Stimulated activated CD4-positive, alpha-beta T cell treated with anti-CD3 and anti-CD28 coated beads, Interleukin-15, amount 100 ng/mL, for 1 hour (primary cell): ENCODE measurements around the gene OR6B3.
"Not testable (repeated sequence)": the region's sequence is repeated elsewhere in the genome, so short reads cannot be mapped to it uniquely, and the experiment has no call there.

Experiments
- DNase-seq, 2 donors: peaks; one replicate each; pipeline ENCODE4 v3.0.0-alpha.2; 2020; ENCODE audit warnings: low read depth in 1 of 2, low spot score in 1 of 2

OR6B3 gene

GRCh38 chr2:240044096-240044495, 9.2 kb downstream of the OR6B3 start:
- not testable (repeated sequence) for DNase-seq

GRCh38 chr2:240043279-240043989, 9.9 kb downstream of the OR6B3 start:
- no peak for DNase-seq

GRCh38 chr2:240042740-240043139, 10.6 kb downstream of the OR6B3 start:
- DNase-seq = no peak

DNA sequence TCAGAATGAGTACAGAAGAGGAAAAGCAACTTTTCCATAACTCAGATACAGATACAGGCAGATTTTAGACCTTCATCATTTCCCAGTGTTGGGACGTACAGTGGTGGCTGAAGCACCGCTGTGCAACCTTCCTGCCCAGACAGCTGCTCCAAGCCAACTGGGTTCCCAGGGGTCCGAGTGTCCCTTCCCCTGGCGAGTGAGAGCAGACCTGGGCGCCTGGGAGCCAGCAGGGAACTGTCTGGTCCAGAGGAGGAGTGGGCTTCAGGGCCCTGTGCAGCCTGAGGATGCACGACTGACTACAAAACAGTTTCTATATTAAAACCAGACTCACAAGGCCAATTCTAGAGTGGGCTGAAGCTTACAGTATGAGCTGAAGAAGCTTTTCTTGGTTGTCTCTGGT, 12.0 kb downstream of the OR6B3 start:
- DNase-seq = no peak

- DNase-seq = no peak
Observed at GRCh38 chr2:240037358-240037757, 16.0 kb downstream of the OR6B3 start.

- no peak for DNase-seq
Observed at GRCh38 chr2:240033330-240033678, 20.0 kb downstream of the OR6B3 start.

- no peak for DNase-seq
Observed at GRCh38 chr2:240032406-240033329, 20.7 kb downstream of the OR6B3 start.

DNA sequence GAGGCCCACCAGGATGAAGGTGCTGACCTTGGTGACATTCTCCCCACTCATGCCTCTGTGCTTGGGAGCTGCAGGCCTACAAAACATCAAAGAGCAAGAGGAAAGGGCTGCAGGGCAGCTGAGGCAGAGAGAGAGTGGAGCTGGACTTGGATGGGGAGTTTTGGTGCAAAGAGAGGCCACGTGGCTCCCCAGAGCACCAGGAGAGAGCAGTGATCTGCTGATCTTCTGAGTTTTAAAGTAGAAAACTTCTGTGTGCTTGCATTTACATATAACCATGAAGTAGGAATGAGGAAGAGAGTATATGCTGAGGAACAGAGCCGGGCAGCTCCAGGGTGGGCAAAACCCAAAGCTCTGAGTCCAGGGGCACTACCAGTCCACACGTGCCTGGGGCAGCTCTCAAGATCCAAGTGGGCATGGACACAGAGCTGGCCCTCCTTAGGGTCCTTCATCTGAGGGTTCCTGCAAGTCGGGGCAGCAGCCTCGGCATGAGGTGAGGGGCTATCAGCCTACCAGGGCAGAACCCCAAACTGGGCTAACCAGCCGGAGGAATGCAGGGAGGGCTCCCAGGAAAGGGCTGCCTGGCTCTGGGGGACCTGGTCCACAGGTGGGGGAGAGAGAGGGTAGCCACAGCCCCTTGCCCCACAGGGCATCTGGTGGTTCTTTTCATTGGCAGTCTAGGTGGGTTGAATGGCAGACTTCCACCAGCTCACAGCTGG, 22.8 kb downstream of the OR6B3 start, which contains the start of gene OR6B2:
TSS of gene OR6B2 (minus strand) at position 51 of the 716 bp plus-strand sequence. CDS start at position 51, 0 bp downstream.
- no peak for DNase-seq

GRCh38 chr2:240024766-240025165, 28.6 kb downstream of the OR6B3 start:
- DNase-seq = no peak

GRCh38 chr2:240023792-240024191, 29.5 kb downstream of the OR6B3 start:
- DNase-seq = no peak

GRCh38 chr2:240021488-240022104, 31.7 kb downstream of the OR6B3 start:
- DNase-seq = peak; percentile 26 to 53

- DNase-seq = no peak
Observed at GRCh38 chr2:240018071-240018750, 35.1 kb downstream of the OR6B3 start.

- no peak for DNase-seq
Observed at GRCh38 chr2:240014327-240014726, 39.0 kb downstream of the OR6B3 start.

DNA sequence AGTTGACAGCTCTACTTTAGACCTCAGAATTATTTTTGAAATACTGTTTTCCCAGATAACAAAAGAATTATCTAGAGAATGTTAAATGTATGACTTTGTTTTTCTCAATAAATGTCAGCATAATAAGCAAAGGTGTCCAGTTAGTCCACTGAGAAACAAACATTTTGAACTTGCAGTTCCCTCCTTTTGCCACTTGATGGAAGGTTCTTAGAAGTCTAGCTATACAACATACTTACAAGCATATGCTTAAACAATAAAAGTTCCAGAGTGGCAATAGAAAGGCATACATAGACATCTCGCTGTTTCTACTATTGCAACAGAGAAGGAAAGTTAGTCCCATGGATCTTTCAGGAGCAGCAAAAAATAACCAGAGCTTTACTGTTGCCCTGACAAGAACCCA, 40.0 kb downstream of the OR6B3 start:
- no peak for DNase-seq

GRCh38 chr2:240002983-240003382, 50.3 kb downstream of the OR6B3 start:
- no peak for DNase-seq

GRCh38 chr2:240000671-240001070, 52.6 kb downstream of the OR6B3 start:
- DNase-seq = no peak

DNA sequence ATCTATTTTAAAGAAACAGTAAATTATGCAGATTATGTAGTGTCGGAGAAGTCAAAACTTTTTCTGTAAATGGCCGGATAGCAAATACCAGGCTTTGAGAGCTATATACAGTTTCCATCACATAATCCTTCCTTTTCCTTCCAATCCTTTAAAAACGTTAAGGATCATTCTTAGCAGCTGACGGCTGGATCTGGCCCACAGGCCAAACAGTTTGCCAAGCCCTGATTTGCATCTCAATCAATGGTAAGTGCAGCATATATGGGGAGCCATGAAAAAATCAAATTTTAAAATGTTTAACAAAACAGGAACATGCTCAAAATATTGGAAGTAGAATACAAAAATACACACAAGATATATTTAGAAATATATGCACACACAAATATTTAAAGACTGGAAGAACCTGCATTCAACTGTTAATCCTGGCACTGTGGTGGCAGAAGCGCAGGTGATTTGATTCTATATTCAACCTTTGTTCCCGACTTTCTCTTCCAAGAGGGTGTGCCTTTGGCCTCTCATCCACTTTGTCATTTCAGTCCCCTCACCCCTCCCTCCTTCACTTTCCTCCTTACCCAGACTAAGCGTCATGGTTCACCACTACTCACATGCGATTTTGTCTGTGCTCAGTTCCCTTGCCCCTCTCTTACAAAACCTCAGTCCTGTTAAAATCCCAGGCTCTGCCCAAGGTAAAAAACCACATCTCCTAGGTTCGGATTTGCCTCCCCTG, 55.5 kb downstream of the OR6B3 start:
- DNase-seq = no peak
